GM04503 (cell line): ENCODE results near the gene FOXK2.

Experiments used
- DNase-seq: peaks from one replicate; pipeline ENCODE4 v3.0.0-alpha.2; 2012; ENCODE audit warnings: low read depth

FOXK2 gene

GRCh38 chr17:82518826-82519810, at the start of gene FOXK2:
TSS of gene FOXK2 (plus strand) at chr17:82519732. CDS start at chr17:82519889, 157 bp downstream.
- no peak for DNase-seq

GRCh38 chr17:82470065-82470464, 49.5 kb upstream of the FOXK2 start:
- no peak for DNase-seq

- no peak for DNase-seq
These were observed 45.1 kb upstream of the FOXK2 start for GRCh38 chr17:82474223-82475010.

- DNase-seq: no peak
These were observed 44.1 kb upstream of the FOXK2 start for GRCh38 chr17:82475458-82475857.

- DNase-seq: no peak
These were observed 41.6 kb upstream of the FOXK2 start for GRCh38 chr17:82477934-82478333.

- no peak for DNase-seq
These were observed 39.9 kb upstream of the FOXK2 start for GRCh38 chr17:82479602-82480001.

- DNase-seq: no peak
These were observed 39.2 kb upstream of the FOXK2 start for GRCh38 chr17:82480318-82480717.

GRCh38 chr17:82483204-82483660, 36.3 kb upstream of the FOXK2 start:
- no peak for DNase-seq

- no peak for DNase-seq
These were observed 35.7 kb upstream of the FOXK2 start for GRCh38 chr17:82483836-82484235.

- DNase-seq: no peak
These were observed 33.1 kb upstream of the FOXK2 start for GRCh38 chr17:82486231-82487094.

GRCh38 chr17:82487910-82488309, 31.6 kb upstream of the FOXK2 start:
- DNase-seq: no peak

GRCh38 chr17:82489117-82489516, 30.4 kb upstream of the FOXK2 start:
- DNase-seq: peak; percentile 54

- no peak for DNase-seq
These were observed 29.6 kb upstream of the FOXK2 start for GRCh38 chr17:82489851-82490511.

GRCh38 chr17:82490512-82491195, 28.9 kb upstream of the FOXK2 start:
- no peak for DNase-seq

GRCh38 chr17:82491196-82491530, 28.4 kb upstream of the FOXK2 start:
- no peak for DNase-seq

GRCh38 chr17:82491533-82491932, 28.0 kb upstream of the FOXK2 start:
- DNase-seq: no peak

GRCh38 chr17:82492643-82493225, 26.8 kb upstream of the FOXK2 start:
- peak; percentile 36 for DNase-seq

GRCh38 chr17:82493226-82493781, 26.2 kb upstream of the FOXK2 start:
- DNase-seq: no peak

GRCh38 chr17:82494236-82495055, 25.1 kb upstream of the FOXK2 start:
- DNase-seq: peak; percentile 90
